ENCODE data around the gene THAP12. TPM values are rescaled to one million over a fixed set of nuclear protein-coding genes. Genes with fewer than 3 reads are reported as not detected.

THAP12 gene
- total and polyA plus RNA-seq, 2 of the 13 experiments (the other 11 are each of a cell fraction or from before 2014, with no cell fraction given), result 18.8 to 51.3 TPM

DNA sequence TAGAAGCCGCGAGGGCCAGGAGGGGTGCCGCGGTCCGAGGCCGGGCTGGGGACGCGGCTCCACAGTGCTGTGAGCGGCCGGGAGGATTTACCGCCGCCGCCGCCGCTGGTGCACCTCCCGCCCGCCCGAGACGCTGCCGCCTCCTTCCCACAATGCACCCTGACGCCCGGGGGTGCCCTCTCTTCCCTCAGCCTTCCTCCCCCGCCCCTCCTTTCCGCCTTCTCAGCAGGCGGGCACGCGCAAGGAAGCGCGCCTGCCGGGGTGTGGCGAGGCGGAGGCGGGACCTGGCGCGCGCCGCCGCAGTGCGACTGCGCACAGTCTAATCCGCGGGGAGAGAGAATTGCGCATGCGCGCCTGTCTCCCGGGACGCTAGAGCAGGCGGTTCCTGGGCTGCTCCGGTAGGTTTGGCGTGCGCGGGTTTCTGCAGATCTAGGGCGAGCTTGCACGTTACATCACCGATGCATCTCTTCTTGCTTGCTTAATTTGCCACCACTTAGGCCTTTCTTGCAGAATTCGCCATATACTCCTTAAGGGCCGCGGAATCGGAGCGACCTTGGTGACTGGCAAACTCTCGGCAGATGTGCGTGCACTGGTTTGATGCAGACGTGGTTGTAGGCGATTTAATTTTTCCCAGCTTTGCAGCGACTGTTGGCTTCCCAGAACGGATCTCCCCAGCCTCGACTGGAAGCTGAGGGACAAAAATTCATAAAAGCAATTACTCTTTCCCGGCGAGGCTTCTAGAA, at the start of gene THAP12, which contains the start of gene GVQW3 (continued):
- TF ChIP-seq, protein P1, sequence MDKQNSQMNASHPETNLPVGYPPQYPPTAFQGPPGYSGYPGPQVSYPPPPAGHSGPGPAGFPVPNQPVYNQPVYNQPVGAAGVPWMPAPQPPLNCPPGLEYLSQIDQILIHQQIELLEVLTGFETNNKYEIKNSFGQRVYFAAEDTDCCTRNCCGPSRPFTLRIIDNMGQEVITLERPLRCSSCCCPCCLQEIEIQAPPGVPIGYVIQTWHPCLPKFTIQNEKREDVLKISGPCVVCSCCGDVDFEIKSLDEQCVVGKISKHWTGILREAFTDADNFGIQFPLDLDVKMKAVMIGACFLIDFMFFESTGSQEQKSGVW (CRISPR knock-in tag; IDR thresholded peaks at IDR 0.05; ENCODE audit: borderline replicate concordance), result no peak
- no peak for TF ChIP-seq HNRNPUL1 (IDR thresholded peaks at IDR 0.05; ENCODE audit: low read depth, low read length)
- TF ChIP-seq SOX13 (IDR thresholded peaks at IDR 0.05), result no peak; the same call in 1 of the 2 replicates
- no peak for TF ChIP-seq SOX13 (CRISPR knock-in tag; conservative IDR thresholded peaks at IDR 0.05 in 1 of 2, IDR thresholded peaks at IDR 0.05 in 1 of 2)
- TF ChIP-seq SMARCC2 (IDR thresholded peaks at IDR 0.05), result no peak
- no peak for TF ChIP-seq MAFF (IDR thresholded peaks at IDR 0.05; ENCODE audit: low read depth, low read length)
- TF ChIP-seq, protein P2, sequence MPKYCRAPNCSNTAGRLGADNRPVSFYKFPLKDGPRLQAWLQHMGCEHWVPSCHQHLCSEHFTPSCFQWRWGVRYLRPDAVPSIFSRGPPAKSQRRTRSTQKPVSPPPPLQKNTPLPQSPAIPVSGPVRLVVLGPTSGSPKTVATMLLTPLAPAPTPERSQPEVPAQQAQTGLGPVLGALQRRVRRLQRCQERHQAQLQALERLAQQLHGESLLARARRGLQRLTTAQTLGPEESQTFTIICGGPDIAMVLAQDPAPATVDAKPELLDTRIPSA (CRISPR knock-in tag; IDR thresholded peaks at IDR 0.05; ENCODE audit: borderline replicate concordance), result no peak; the same call in 1 of the 2 replicates
- TF ChIP-seq, protein P3, sequence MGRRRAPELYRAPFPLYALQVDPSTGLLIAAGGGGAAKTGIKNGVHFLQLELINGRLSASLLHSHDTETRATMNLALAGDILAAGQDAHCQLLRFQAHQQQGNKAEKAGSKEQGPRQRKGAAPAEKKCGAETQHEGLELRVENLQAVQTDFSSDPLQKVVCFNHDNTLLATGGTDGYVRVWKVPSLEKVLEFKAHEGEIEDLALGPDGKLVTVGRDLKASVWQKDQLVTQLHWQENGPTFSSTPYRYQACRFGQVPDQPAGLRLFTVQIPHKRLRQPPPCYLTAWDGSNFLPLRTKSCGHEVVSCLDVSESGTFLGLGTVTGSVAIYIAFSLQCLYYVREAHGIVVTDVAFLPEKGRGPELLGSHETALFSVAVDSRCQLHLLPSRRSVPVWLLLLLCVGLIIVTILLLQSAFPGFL (CRISPR knock-in tag; IDR thresholded peaks at IDR 0.05), result no peak
- TF ChIP-seq ZNF296 (CRISPR knock-in tag; conservative IDR thresholded peaks at IDR 0.05), result no peak
- TF ChIP-seq XBP1 (CRISPR knock-in tag; IDR thresholded peaks at IDR 0.05), result no peak
- TF ChIP-seq, protein P4, sequence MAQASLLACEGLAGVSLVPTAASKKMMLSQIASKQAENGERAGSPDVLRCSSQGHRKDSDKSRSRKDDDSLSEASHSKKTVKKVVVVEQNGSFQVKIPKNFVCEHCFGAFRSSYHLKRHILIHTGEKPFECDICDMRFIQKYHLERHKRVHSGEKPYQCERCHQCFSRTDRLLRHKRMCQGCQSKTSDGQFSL (CRISPR knock-in tag; IDR thresholded peaks at IDR 0.05), result peak; percentile 45; the same call in 1 of the 2 replicates
- no peak for TF ChIP-seq SYNCRIP (IDR thresholded peaks at IDR 0.05; ENCODE audit: insufficient read depth, low read depth, low read length)
- no peak; the same call in 1 of the 2 replicates for TF ChIP-seq EEA1 (CRISPR knock-in tag; IDR thresholded peaks at IDR 0.05; ENCODE audit: borderline replicate concordance)
- no peak for TF ChIP-seq ZNF20 (CRISPR knock-in tag; IDR thresholded peaks at IDR 0.05)
- TF ChIP-seq ZNF121 (CRISPR knock-in tag; IDR thresholded peaks at IDR 0.05), result no peak
- peak; percentile 58; the same call in 1 of the 2 replicates for TF ChIP-seq SOX5 (CRISPR knock-in tag; IDR thresholded peaks at IDR 0.05; ENCODE audit: borderline replicate concordance)
- no peak for TF ChIP-seq ZNF282 (IDR thresholded peaks at IDR 0.05; ENCODE audit: partially characterized antibody)
- no peak for TF ChIP-seq ZKSCAN5 (CRISPR knock-in tag; IDR thresholded peaks at IDR 0.05)
- TF ChIP-seq, protein P5, sequence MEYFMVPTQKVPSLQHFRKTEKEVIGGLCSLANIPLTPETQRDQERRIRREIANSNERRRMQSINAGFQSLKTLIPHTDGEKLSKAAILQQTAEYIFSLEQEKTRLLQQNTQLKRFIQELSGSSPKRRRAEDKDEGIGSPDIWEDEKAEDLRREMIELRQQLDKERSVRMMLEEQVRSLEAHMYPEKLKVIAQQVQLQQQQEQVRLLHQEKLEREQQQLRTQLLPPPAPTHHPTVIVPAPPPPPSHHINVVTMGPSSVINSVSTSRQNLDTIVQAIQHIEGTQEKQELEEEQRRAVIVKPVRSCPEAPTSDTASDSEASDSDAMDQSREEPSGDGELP (IDR thresholded peaks at IDR 0.05; ENCODE audit: borderline replicate concordance, low read depth), result no peak
- TF ChIP-seq, protein P6, sequence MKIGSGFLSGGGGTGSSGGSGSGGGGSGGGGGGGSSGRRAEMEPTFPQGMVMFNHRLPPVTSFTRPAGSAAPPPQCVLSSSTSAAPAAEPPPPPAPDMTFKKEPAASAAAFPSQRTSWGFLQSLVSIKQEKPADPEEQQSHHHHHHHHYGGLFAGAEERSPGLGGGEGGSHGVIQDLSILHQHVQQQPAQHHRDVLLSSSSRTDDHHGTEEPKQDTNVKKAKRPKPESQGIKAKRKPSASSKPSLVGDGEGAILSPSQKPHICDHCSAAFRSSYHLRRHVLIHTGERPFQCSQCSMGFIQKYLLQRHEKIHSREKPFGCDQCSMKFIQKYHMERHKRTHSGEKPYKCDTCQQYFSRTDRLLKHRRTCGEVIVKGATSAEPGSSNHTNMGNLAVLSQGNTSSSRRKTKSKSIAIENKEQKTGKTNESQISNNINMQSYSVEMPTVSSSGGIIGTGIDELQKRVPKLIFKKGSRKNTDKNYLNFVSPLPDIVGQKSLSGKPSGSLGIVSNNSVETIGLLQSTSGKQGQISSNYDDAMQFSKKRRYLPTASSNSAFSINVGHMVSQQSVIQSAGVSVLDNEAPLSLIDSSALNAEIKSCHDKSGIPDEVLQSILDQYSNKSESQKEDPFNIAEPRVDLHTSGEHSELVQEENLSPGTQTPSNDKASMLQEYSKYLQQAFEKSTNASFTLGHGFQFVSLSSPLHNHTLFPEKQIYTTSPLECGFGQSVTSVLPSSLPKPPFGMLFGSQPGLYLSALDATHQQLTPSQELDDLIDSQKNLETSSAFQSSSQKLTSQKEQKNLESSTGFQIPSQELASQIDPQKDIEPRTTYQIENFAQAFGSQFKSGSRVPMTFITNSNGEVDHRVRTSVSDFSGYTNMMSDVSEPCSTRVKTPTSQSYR (CRISPR knock-in tag; IDR thresholded peaks at IDR 0.05; ENCODE audit: borderline replicate concordance), result peak; percentile 76
- TF ChIP-seq, protein P7, sequence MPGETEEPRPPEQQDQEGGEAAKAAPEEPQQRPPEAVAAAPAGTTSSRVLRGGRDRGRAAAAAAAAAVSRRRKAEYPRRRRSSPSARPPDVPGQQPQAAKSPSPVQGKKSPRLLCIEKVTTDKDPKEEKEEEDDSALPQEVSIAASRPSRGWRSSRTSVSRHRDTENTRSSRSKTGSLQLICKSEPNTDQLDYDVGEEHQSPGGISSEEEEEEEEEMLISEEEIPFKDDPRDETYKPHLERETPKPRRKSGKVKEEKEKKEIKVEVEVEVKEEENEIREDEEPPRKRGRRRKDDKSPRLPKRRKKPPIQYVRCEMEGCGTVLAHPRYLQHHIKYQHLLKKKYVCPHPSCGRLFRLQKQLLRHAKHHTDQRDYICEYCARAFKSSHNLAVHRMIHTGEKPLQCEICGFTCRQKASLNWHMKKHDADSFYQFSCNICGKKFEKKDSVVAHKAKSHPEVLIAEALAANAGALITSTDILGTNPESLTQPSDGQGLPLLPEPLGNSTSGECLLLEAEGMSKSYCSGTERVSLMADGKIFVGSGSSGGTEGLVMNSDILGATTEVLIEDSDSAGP (CRISPR knock-in tag; IDR thresholded peaks at IDR 0.05; ENCODE audit: borderline replicate concordance), result peak; percentile 72; the same call in 1 of the 2 replicates

Measured in HepG2 (cell line).